Measurements from ENCODE around the gene SLC15A3. TPM values are rescaled to one million over a fixed set of nuclear protein-coding genes. Genes with fewer than 3 reads are reported as not detected.

The SLC15A3 gene
- polyA plus RNA-seq, 1 experiment: 4.8 TPM

- TF ChIP-seq CTCF (IDR thresholded peaks at IDR 0.05; ENCODE audit: low read depth, low read length): no peak
- H3K4me3 ChIP-seq (ENCODE audit: low read depth, low read length): no peak overlapping the region
- CTCF ChIA-PET: interaction anchor here (5.6 to 11.9 kb wide), 2 partner anchors 7 to 63 kb away, joined by 76 to 317 read pairs; no protein-coding TSS in a partner anchor
- no peaks in the 10 kb centered on the region for H3K27me3 ChIP-seq (ENCODE audit: control insufficient read depth, insufficient read depth, low read length)
- H3K9me3 ChIP-seq (ENCODE audit: control insufficient read depth, insufficient read depth, low read length): no peaks in the 10 kb centered on the region
- DNase-seq (ENCODE audit: low read depth, low spot score): no peak
- POLR2A ChIA-PET: no interaction called here
- H3K27ac ChIP-seq (ENCODE audit: low read depth, low read length): no peak overlapping the region
Observed at GRCh38 chr11:60895687-60896086, 56.3 kb downstream of the SLC15A3 start.

- POLR2A ChIA-PET: interaction anchor here (0.6 kb wide), 1 partner anchor 14 kb away, joined by 4 read pairs; no protein-coding TSS in a partner anchor
- Histone ChIP-seq H3K9me3 (ENCODE audit: control insufficient read depth, insufficient read depth, low read length) (no peaks in the 10 kb centered on the region), H3K4me3 (ENCODE audit: low read depth, low read length) (no peak overlapping the region), H3K27ac (ENCODE audit: low read depth, low read length) (no peak overlapping the region), H3K27me3 (ENCODE audit: control insufficient read depth, insufficient read depth, low read length) (no peaks in the 10 kb centered on the region)
- TF ChIP-seq CTCF (IDR thresholded peaks at IDR 0.05; ENCODE audit: low read depth, low read length): no peak
- CTCF ChIA-PET: interaction anchor here (2.4 to 5.9 kb wide), 3 partner anchors 7 to 62 kb away, joined by 13 to 295 read pairs (median 76); no protein-coding TSS in a partner anchor
- no peak for DNase-seq (ENCODE audit: low read depth, low spot score)
Observed at GRCh38 chr11:60891103-60891741, 60.8 kb downstream of the SLC15A3 start.

- DNase-seq (ENCODE audit: low read depth, low spot score): no peak
- ChIA-PET POLR2A (interaction anchor here (0.6 kb wide), 1 partner anchor 15 kb away, joined by 4 read pairs; no protein-coding TSS in a partner anchor), CTCF (interaction anchor here (4.8 to 5.9 kb wide), 2 partner anchors 7 to 61 kb away, joined by 76 to 295 read pairs; no protein-coding TSS in a partner anchor)
- no peak overlapping the region for H3K27ac ChIP-seq (ENCODE audit: low read depth, low read length)
- no peak overlapping the region for H3K4me3 ChIP-seq (ENCODE audit: low read depth, low read length)
- H3K9me3 ChIP-seq (ENCODE audit: control insufficient read depth, insufficient read depth, low read length): no peaks in the 10 kb centered on the region
- TF ChIP-seq CTCF (IDR thresholded peaks at IDR 0.05; ENCODE audit: low read depth, low read length): no peak
- H3K27me3 ChIP-seq (ENCODE audit: control insufficient read depth, insufficient read depth, low read length): no peaks in the 10 kb centered on the region
Observed at GRCh38 chr11:60890696-60891095, 61.3 kb downstream of the SLC15A3 start.

GRCh38 chr11:60889869-60890311 lies 62.1 kb downstream of the SLC15A3 start:
- no peaks in the 10 kb centered on the region for H3K9me3 ChIP-seq (ENCODE audit: control insufficient read depth, insufficient read depth, low read length)
- H3K27ac ChIP-seq (ENCODE audit: low read depth, low read length): no peak overlapping the region
- CTCF ChIA-PET: interaction anchor here (1.3 to 5.9 kb wide), 3 partner anchors 8 to 114 kb away, joined by 3 to 295 read pairs (median 76); no protein-coding TSS in a partner anchor
- no peak for TF ChIP-seq CTCF (IDR thresholded peaks at IDR 0.05; ENCODE audit: low read depth, low read length)
- DNase-seq (ENCODE audit: low read depth, low spot score): no peak
- POLR2A ChIA-PET: no interaction called here
- no peak overlapping the region for H3K4me3 ChIP-seq (ENCODE audit: low read depth, low read length)
- H3K27me3 ChIP-seq (ENCODE audit: control insufficient read depth, insufficient read depth, low read length): no peaks in the 10 kb centered on the region

- peak; percentile 80 for TF ChIP-seq CTCF (IDR thresholded peaks at IDR 0.05; ENCODE audit: low read depth, low read length)
- Histone ChIP-seq H3K27me3 (ENCODE audit: control insufficient read depth, insufficient read depth, low read length) (no peaks in the 10 kb centered on the region), H3K9me3 (ENCODE audit: control insufficient read depth, insufficient read depth, low read length) (no peaks in the 10 kb centered on the region), H3K27ac (ENCODE audit: low read depth, low read length) (no peak overlapping the region), H3K4me3 (ENCODE audit: low read depth, low read length) (no peak overlapping the region)
- CTCF ChIA-PET: interaction anchor here (0.6 to 5.9 kb wide), 30 partner anchors 10 to 299 kb away, joined by 3 to 295 read pairs (median 5); partner anchors contain the start of genes CCDC86 and TMEM109
- POLR2A ChIA-PET: interaction anchor here (1.1 kb wide), 2 partner anchors 15 to 57 kb away, joined by 5 to 6 read pairs; no protein-coding TSS in a partner anchor
- DNase-seq (ENCODE audit: low read depth, low spot score): no peak
Observed at GRCh38 chr11:60887556-60887955, 64.4 kb downstream of the SLC15A3 start.
